HEK293 (cell line): ENCODE data around the gene LANCL2.

Source experiments
- CTCF ChIA-PET: fragments of 350-600 bp; formaldehyde crosslinking; extraction: SDS; loops from one replicate; lab custom pipeline; 2021; ENCODE audit warnings: antibody characterized with exemption; lab: Yijun Ruan, JAX
- POLR2A ChIA-PET: fragments of 300-600 bp; formaldehyde crosslinking; extraction: SDS; loops from one replicate; lab custom pipeline; 2020; ENCODE audit warnings: antibody characterized with exemption, inconsistent platforms; lab: Yijun Ruan, JAX
- H3K27ac ChIP-seq: fragments of 200-500 bp; sonication (Bioruptor generic); 2 replicates; pipeline ENCODE4 v1.5.1; 2014; ENCODE audit warnings: low read depth, low read length, control low read depth, inconsistent platforms; ENCODE audit errors: extremely low read depth
- H3K36me3 ChIP-seq, 2 experiments: fragments of 200-500 bp in 1 of 2; sonication (Bioruptor generic) in 1 of 2; 1 replicate in 1 of 2; 2 replicates in 1 of 2; pipeline ENCODE4 v1.5.1; 2014 to 2017; ENCODE audit warnings: inconsistent platforms in 2 of 2, low read length in 2 of 2; ENCODE audit not compliant: control insufficient read depth in 2 of 2, insufficient read depth in 1 of 2
- H3K4me1 ChIP-seq: fragments of 200-500 bp; sonication (Bioruptor generic); 2 replicates; pipeline ENCODE4 v1.5.1; 2014; ENCODE audit warnings: mild to moderate bottlenecking, low read length, inconsistent platforms; ENCODE audit not compliant: control insufficient read depth, insufficient read depth
- H3K4me3 ChIP-seq: 2 replicates; pipeline ENCODE4 v1.5.1; 2011; ENCODE audit warnings: low read depth, mild to moderate bottlenecking, control low read depth, low read length, moderate library complexity
- H3K9me3 ChIP-seq: fragments of 200-500 bp; sonication (Bioruptor generic); 2 replicates; pipeline ENCODE4 v1.5.1; 2014; ENCODE audit warnings: low read depth, low read length, inconsistent platforms; ENCODE audit not compliant: control insufficient read depth, insufficient read depth
- BCL11B ChIP-seq: fragments of 450-650 bp; formaldehyde crosslinking; IDR thresholded peaks from 2 replicates; pipeline ENCODE4 v1.5.1; 2016; ENCODE audit warnings: low read depth, missing biosample characterization, missing genetic modification characterization
- KLF1 ChIP-seq: fragments of 450-650 bp; formaldehyde crosslinking; IDR thresholded peaks from 2 replicates; pipeline ENCODE4 v1.5.1; 2016; ENCODE audit warnings: missing biosample characterization, missing genetic modification characterization
- ZBTB48 ChIP-seq: fragments of 450-650 bp; formaldehyde crosslinking; IDR thresholded peaks from 2 replicates; pipeline ENCODE4 v1.5.1; 2016; ENCODE audit warnings: missing biosample characterization, missing genetic modification characterization
- ZFHX2 ChIP-seq: fragments of 450-650 bp; formaldehyde crosslinking; conservative IDR thresholded peaks from 2 replicates; pipeline ENCODE4 v1.5.1; 2016; ENCODE audit warnings: missing biosample characterization, missing genetic modification characterization
- ZFP41 ChIP-seq: fragments of 450-650 bp; formaldehyde crosslinking; IDR thresholded peaks from 2 replicates; pipeline ENCODE4 v1.5.1; 2016; ENCODE audit warnings: missing biosample characterization, missing genetic modification characterization, borderline replicate concordance
- ZFP69B ChIP-seq: fragments of 450-650 bp; formaldehyde crosslinking; IDR thresholded peaks from 2 replicates; pipeline ENCODE4 v1.5.1; 2016; ENCODE audit warnings: missing biosample characterization, missing genetic modification characterization
- ZNF211 ChIP-seq: fragments of 450-650 bp; formaldehyde crosslinking; IDR thresholded peaks from 2 replicates; pipeline ENCODE4 v1.5.1; 2016; ENCODE audit warnings: low read depth, missing biosample characterization, missing genetic modification characterization
- ZNF214 ChIP-seq: fragments of 450-650 bp; formaldehyde crosslinking; IDR thresholded peaks from 2 replicates; pipeline ENCODE4 v1.5.1; 2017; ENCODE audit warnings: missing biosample characterization, mild to moderate bottlenecking, missing genetic modification characterization, borderline replicate concordance
- ZNF248 ChIP-seq: fragments of 450-650 bp; formaldehyde crosslinking; IDR thresholded peaks from 2 replicates; pipeline ENCODE4 v1.5.1; 2017; ENCODE audit warnings: missing biosample characterization, missing genetic modification characterization
- ZNF26 ChIP-seq: fragments of 450-650 bp; formaldehyde crosslinking; IDR thresholded peaks from 2 replicates; pipeline ENCODE4 v1.5.1; 2016; ENCODE audit warnings: missing biosample characterization, missing genetic modification characterization
- ZNF274 ChIP-seq, 2 experiments: fragments of 200-500 bp in 1 of 2; fragments of 450-650 bp in 1 of 2; sonication (Bioruptor generic) in 1 of 2; formaldehyde crosslinking in 1 of 2; IDR thresholded peaks; 2 replicates each; pipeline versions ENCODE4 v1.5.1 to v1.6.1; 2014 to 2016; ENCODE audit warnings: borderline replicate concordance in 1 of 2, inconsistent platforms in 1 of 2, low read length in 1 of 2, missing biosample characterization in 1 of 2, missing genetic modification characterization in 1 of 2
- ZNF302 ChIP-seq: fragments of 450-650 bp; formaldehyde crosslinking; IDR thresholded peaks from 2 replicates; pipeline ENCODE4 v1.5.1; 2016; ENCODE audit warnings: missing biosample characterization, missing genetic modification characterization, low read depth
- ZNF324 ChIP-seq: fragments of 450-650 bp; formaldehyde crosslinking; IDR thresholded peaks from 2 replicates; pipeline ENCODE4 v1.5.1; 2016; ENCODE audit warnings: missing biosample characterization, missing genetic modification characterization
- ZNF449 ChIP-seq: fragments of 450-650 bp; formaldehyde crosslinking; IDR thresholded peaks from 2 replicates; pipeline ENCODE4 v1.5.1; 2017; ENCODE audit warnings: missing biosample characterization, mild to moderate bottlenecking, missing genetic modification characterization, moderate library complexity
- ZNF501 ChIP-seq: fragments of 450-650 bp; formaldehyde crosslinking; IDR thresholded peaks from 2 replicates; pipeline ENCODE4 v1.5.1; 2016; ENCODE audit warnings: missing biosample characterization, missing genetic modification characterization
- ZNF513 ChIP-seq: fragments of 450-650 bp; IDR thresholded peaks from 2 replicates; pipeline ENCODE4 v1.5.1; 2018; ENCODE audit warnings: missing biosample characterization, missing genetic modification characterization
- ZNF558 ChIP-seq: fragments of 450-650 bp; formaldehyde crosslinking; IDR thresholded peaks from 2 replicates; pipeline ENCODE4 v1.5.1; 2016; ENCODE audit warnings: missing biosample characterization, missing genetic modification characterization
- ZNF571 ChIP-seq: fragments of 450-650 bp; formaldehyde crosslinking; IDR thresholded peaks from 2 replicates; pipeline ENCODE4 v1.5.0; 2017; ENCODE audit warnings: missing biosample characterization, missing genetic modification characterization
- ZNF624 ChIP-seq: fragments of 450-650 bp; formaldehyde crosslinking; IDR thresholded peaks from 2 replicates; pipeline ENCODE4 v1.5.1; 2017; ENCODE audit warnings: missing biosample characterization, missing genetic modification characterization
- ZNF629 ChIP-seq: fragments of 450-650 bp; formaldehyde crosslinking; IDR thresholded peaks from 2 replicates; pipeline ENCODE4 v1.5.1; 2017; ENCODE audit warnings: missing biosample characterization, missing genetic modification characterization
- ZNF658 ChIP-seq: fragments of 450-650 bp; formaldehyde crosslinking; IDR thresholded peaks from 2 replicates; pipeline ENCODE4; 2016; ENCODE audit warnings: missing biosample characterization, missing genetic modification characterization
- ZNF76 ChIP-seq: fragments of 450-650 bp; formaldehyde crosslinking; IDR thresholded peaks from 2 replicates; pipeline ENCODE4; 2016; ENCODE audit warnings: low read depth, missing biosample characterization, missing genetic modification characterization, borderline replicate concordance
- ZSCAN5A ChIP-seq: fragments of 450-650 bp; formaldehyde crosslinking; IDR thresholded peaks from 2 replicates; pipeline ENCODE4 v1.5.1; 2016; ENCODE audit warnings: missing biosample characterization, missing genetic modification characterization

Gene LANCL2

GRCh38 chr7:55465691-55466090, 100.6 kb downstream of the LANCL2 start (continued):
- TF ChIP-seq ZNF248, result no peak
- no peak for TF ChIP-seq ZNF302 (tag by site-specific recombination)
- no peak for TF ChIP-seq ZFHX2
- no peak for TF ChIP-seq BCL11B (tag by site-specific recombination)
- no peak for TF ChIP-seq ZNF624
- TF ChIP-seq ZNF274 (IDR thresholded peaks at IDR 0.05; ENCODE audit: low read length), result no peak
- no peak for TF ChIP-seq ZNF274 (tag by site-specific recombination; IDR thresholded peaks at IDR 0.05; ENCODE audit: borderline replicate concordance)
- no peak for TF ChIP-seq ZNF211 (tag by site-specific recombination)

- Histone ChIP-seq H3K9me3 (no peaks in the 10 kb centered on the region), H3K4me3 (no peak overlapping the region), H3K27ac (no peak overlapping the region), H3K4me1 (no peaks in the 10 kb centered on the region), H3K36me3 (no peaks in the 10 kb centered on the region)
- TF ChIP-seq ZNF658 (no peak), ZFP69B (no peak), ZSCAN5A (tag by site-specific recombination) (no peak), ZNF324 (tag by site-specific recombination) (no peak), ZNF501 (tag by site-specific recombination) (no peak), ZNF513 (tag by site-specific recombination) (no peak), ZBTB48 (tag by site-specific recombination) (no peak), ZNF571 (tag by site-specific recombination) (no peak), ZNF449 (tag by site-specific recombination) (no peak), KLF1 (tag by site-specific recombination) (no peak), ZNF214 (tag by site-specific recombination) (no peak), ZNF76 (tag by site-specific recombination) (no peak), ZNF558 (tag by site-specific recombination) (no peak)
- ChIA-PET POLR2A (no interaction called here), CTCF (interaction anchor here (0.7 kb wide), 1 partner anchor 212 kb away, joined by 3 read pairs; no protein-coding TSS in a partner anchor)
Measured at GRCh38 chr7:55467047-55467593, 102.0 kb downstream of the LANCL2 start.

GRCh38 chr7:55468495-55468894, 103.4 kb downstream of the LANCL2 start:
- no peak overlapping the region for H3K4me3 ChIP-seq
- TF ChIP-seq ZNF26 (tag by site-specific recombination) (no peak), ZNF629 (tag by site-specific recombination) (no peak), ZFP41 (tag by site-specific recombination) (no peak)
- H3K27ac ChIP-seq, result no peak overlapping the region
- H3K4me1 ChIP-seq, result no peaks in the 10 kb centered on the region
- POLR2A ChIA-PET, result no interaction called here
- CTCF ChIA-PET, result interaction anchor here (1.0 to 1.9 kb wide), 2 partner anchors 11 to 16 kb away, joined by 4 to 6 read pairs; no protein-coding TSS in a partner anchor
- H3K36me3 ChIP-seq, result no peaks in the 10 kb centered on the region
- H3K9me3 ChIP-seq, result no peaks in the 10 kb centered on the region
